ELF-1 (cell line): Measurements from ENCODE around the gene TRIM14.
A peak's percentile ranks its signal among the peaks of the same experiment; 100 is the strongest.
"Not testable (repeated sequence)": the region's sequence is repeated elsewhere in the genome, so short reads cannot be mapped to it uniquely, and the experiment has no call there.

ENCODE experiments used
- DNase-seq: peaks from one replicate; pipeline ENCODE4 v3.0.0-alpha.2; 2016; ENCODE audit warnings: low read depth, low spot score

The TRIM14 gene

DNA sequence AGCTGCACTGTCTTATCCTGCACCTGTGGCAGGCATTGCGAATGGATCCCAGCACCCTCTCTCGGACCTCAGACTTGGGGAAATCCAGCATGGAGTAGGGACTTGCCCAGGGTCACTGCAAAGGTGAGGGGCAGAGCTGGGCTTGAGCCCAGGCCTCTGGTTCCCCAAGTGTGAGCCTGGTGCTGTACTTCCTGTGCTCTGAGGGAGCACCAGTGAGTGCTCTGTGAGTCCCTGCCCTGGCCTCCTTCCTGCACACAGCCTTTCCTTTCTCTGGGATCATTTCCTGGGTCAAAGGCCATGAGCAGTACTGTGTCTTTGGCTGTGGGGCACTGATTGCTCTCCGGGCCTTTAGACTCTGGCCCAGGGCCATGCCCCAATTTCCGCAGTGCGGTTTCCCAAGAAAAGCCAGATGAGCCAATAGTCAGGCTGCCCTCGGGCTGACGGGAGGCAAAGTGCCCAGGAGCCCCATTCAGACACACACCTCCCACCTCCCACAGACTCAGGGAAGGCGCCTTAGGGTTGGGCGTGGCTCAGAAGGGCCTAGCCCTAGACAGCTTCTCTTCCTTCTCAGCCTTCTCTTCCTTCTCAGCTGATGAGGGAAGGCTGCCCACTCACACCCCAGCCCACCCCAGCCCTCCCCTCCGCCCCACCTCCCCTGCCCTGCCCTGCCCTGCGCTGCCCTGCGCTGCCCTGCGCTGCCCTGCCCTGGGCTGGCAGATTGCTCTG is 23.3 kb upstream of the TRIM14 start:
- DNase-seq = peak; percentile 71

DNA sequence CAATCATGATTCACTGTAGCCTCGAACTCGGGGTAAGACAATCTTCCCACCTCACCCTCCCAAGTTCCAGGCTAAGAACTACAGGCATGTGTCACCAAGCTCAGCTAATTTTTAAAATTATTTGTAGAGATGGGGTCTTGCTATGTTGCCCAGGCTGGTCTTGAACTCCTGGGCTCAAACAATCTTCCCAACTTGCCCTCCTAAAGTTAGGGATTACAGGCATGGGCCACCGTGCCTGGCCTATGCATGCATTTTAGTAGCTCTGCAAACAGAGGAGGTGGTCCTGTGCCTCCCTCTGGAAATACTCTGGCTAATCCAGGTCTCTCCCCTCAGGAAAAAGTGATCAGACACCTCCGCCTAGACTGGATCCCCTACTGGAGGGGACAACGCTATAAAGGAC is 21.5 kb upstream of the TRIM14 start:
- no peak for DNase-seq

DNA sequence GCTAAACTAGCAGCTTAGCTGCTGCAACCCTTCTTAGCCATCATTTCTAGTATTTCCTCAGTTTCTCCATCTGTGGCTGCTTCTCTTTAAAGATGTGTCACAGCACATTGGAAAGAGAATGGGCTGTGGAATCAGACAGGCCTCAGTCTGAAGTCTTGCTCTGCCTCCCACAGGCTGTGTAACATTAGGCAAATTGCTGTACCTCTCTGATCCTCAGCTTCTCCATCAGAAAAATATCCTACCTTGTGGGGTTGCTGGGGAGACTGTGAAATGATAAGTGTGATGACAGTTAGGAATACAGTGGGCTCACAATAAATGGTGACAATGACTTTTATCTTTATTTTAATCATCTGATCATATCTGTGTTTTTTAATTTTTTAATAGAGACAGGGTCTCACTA is 17.5 kb upstream of the TRIM14 start:
- DNase-seq = no peak

DNA sequence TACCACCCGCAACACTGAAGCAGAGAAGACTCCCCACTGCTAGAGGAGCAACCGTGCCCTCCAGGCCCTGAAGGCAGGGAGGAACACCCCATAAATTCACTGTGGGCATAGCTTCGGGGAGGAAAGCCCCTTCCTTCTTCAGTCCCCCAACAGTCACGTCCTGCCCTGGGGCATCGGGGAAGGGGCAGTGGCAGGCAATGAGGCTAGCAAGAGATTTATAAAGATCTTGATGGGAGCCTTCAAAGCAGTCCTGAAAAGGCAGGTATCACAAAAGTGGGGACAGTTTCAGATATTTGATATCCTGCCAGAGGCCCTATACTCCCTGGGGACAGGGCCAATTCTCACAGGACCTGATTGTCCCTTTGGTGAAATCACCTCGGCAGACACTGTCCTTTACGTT is 16.9 kb upstream of the TRIM14 start:
- no peak for DNase-seq

DNA sequence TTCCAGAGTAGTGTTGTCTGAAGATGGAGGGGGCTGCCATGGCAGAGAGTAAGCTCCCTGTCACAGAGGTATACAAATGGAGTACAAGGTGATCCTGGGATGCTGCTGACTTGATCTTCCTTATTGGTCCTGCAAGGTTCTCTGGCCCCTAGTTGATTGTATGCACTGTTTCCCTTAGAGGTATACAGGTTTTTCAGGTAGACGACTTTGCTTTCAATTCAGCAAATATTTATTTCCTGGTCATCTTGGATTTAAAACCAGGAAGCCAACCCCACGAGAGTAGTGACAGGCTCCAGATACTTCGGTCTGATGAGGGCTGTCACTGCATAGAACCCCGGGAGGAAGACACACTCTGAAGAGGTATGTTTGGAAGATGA is 16.5 kb upstream of the TRIM14 start:
- DNase-seq = no peak

DNA sequence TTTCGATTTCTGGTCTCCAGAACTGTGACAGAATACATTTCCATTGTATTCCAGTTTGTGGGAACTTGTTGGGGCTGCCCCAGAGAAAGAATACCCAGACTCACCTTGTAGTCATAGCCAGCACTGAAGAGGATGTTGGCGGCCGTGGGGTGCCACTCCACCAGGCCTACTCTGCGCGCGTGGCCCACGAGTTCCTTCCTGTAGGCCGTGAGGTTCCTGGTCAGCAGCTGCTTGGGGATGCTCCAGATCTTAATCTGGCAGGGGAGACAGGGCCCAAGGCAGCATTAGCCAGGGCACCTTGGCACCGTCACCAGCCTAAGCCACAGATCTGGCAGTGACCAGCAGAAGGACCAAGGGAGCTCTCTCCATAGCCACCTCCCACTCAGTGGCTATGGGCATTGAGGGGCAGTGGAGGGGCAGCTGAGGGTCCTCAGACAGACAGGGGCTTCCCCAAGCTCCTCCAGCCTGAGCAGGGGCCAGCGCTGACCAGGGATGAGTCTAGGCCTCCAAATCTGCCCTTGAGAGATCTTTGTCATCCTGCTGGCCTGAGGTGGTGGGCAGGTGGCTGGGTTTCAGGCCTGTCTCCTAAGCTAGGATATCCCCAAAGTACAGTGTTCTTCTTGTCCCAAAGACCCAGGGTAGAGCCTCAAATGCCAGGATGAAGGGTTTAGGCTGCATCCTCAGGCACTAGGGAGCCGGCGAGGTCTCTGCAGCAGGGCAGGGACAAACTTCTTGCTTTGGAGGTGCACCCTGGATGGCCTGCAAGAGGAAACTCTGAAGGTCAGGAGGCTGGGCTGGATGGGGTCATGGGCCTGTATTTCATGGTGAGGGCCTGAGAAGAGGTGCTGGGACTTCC is 15.9 kb upstream of the TRIM14 start:
- DNase-seq = no peak

DNA sequence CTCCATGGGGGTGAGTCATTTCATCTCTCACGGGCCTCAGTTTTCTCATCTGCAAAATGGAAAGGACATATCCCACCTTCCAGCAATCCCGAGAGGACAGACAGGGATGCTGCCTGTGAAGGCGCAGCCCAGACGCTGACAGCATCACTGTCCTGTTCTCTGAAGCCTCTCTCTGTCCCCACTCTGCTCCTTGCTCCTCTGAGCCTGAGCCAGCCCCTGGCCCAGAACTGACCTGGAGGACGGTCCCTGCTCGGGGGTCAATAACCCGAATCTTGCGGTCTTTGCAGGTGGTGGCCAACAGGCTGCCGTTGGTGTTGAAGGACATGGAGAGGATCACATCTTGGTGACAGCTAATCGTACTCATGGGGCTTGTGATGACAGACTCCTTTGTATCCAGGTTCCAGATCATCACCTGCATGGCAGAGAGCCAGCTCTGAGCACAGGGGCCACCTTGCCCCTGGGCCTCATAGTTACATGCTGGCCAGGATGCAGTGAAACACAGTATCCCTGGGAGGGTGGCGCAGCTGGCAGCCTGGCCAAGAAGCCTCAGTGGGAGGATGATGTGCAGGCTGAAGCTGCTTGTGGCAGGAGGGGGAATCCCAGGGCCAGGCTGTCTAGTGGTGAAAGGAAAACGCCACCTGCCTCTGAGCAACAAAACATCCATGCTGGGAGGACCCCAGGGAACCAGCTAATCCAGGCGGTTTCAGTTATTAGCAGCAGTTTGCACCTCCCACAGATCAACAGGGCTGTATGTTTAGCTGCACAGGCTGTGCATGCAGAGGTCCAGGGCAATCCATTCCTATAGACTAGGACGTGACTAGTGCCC is 14.0 kb upstream of the TRIM14 start:
- no peak for DNase-seq

DNA sequence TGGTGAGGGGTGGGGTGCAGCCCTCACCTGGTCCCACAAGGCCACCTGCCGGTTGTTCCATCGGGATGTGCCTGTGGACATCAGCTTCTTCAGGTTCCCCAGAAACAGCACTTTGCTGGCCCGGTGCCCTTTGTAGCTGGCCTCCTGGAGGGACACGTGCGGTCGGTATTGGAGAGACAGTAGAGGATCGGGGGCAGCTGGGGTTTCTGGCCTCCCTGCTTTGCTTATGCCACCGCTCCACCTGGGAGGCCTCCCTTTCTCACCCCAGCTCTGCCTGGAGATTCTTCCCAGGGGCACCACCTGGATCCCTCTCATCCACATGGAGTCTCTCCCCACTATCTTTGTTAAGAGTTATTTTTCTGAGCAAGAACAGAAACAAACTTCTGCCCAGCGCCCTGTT is 13.1 kb upstream of the TRIM14 start:
- DNase-seq = no peak

DNA sequence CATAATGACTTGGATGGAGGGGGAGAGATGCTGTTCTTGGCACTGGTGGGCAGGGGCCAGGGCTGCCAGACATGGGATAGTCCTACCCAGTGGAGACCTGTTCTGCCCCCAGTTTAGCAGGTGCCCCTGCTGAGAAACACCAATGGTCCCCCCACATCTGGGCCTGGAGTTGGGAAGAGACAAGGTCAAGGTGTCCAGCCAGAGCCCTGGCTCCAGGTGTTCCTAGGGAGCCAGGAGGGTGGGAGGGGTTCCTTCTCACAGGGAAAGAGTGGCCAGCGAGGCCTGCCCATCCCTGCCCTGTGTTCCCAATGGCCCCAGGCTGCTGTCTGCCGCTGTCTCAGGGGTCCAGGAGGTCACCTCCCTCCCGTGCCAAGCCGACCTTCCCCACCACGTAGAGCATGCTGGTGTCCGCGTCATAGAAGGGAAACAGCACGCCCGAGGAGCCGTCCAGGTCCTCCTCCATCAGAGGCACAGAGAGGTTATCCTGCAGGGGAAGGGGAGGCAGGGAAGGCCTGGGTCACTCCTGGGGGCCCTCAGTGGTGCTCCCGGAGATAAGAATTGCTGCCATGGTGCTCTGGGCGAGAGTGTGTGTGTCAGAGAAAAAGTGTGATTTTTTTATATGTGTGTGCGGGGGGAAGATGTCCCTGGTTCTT is 11.7 kb upstream of the TRIM14 start:
- DNase-seq = no peak

DNA sequence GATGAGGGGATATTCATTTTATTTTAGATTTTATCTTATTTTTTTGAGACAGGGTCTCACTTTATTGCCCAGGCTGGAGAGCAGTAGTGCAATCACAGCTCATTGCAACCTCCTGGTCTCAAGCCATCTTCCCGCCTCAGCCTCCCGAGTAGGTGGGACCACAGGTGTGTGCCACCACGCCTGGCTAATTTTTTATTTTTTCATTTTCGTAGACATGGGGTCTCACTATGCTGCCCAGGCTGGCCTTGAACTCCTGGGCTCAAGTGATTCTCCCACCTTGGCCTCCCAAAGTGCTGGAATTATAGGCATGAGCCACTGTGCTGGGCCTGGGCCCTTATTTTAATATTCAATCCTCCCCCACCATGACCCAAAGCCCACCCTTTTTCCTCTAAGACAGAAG is 11.0 kb upstream of the TRIM14 start:
- not testable (repeated sequence) for DNase-seq

DNA sequence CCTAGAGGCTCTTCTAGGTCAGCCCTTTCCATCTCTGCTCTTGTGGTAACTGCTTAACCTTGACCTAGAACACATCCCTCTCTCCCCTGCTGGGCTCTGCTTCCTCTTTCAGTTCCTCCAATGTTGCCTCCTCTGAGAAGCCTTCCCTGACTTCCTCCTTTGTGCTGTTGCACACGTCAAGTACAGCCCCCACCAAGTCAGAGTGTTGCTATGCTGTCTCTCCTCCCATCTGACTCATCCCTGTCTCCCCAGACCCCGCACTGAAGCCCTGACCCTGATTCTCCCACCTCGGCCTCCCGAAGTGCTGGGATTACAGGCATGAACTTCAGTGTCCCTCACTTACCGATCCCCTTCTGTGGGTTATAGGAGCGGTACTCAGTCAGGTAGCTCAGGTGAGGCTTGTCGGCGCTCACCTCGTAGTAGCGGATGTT is 10.4 kb upstream of the TRIM14 start:
- DNase-seq = no peak

DNA sequence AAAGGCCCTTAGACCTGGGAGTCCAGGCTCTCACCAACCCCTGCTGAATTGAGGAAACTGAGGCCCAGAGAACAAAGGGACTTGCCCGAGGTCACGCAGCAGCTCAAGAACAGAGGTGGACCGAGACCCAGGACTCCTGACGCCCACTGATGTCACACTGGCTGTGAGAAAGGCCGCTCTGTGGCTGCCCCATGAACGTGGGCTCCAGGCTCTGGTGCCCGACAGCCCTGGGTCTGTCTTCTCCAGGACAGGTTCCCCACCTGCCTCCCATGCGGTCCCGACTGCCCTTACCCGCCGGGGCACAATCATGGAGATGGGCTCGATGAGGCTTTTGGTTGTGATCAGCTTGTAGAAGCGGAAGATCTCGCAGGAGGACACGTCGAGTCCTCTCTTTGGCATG is 9.3 kb upstream of the TRIM14 start:
- no peak for DNase-seq

DNA sequence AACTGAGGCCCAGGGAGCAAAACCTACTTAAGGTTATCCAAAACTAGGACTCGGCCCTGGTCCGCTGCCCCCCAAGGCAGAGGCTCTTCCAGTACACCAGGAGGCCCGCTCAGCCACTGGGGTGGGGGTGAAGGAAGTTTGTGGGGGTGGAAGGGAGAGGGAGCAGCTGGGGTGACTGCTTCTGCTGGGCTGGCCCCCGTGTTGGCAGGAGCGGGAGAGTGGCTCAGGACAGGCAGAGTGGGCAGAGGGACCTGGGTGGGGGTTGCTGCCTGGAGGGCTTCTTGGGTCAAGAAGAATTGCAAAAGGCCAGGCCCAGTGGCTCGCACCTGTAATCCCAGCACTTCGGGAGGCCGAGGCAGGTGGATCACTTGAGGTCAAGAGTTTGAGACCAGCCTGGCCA is 8.2 kb upstream of the TRIM14 start:
- DNase-seq = no peak

DNA sequence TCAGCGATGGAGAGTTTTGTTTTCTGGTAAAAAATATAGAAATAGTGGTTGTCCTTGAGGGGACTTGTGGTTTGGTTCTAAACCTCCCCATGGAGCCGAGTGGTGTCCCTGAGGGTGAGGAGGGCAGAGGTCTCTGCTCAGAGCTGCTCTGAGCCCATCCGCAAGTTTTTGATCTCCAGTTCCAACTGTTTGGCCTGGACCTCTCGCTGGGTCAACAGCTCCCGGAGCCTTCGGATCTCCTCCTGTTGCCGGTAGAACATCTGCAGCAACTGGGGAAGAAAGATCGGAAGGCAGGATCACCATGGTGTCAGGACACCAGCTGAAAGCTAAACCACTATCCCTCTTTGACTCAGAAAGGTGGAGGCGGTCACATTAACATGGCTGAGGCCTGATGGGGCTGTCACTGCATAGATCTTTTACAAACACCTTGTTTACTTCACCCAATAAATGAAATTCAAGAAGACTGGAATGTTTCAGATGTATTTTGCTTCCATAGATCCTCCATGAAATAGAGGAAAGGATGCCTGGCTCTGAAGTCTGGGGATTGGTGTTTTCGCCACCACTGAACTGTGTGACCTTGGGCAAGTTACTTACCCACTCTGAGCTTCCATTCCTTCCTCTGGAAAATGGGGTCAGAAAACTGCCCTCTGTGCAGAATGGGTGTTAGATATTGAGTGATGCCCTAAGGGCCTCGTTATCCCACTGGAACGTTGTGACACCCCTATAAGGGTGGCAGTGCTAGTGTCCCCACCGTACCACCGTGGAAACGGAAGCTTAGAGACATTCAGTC is 5.8 kb upstream of the TRIM14 start:
- DNase-seq = no peak

DNA sequence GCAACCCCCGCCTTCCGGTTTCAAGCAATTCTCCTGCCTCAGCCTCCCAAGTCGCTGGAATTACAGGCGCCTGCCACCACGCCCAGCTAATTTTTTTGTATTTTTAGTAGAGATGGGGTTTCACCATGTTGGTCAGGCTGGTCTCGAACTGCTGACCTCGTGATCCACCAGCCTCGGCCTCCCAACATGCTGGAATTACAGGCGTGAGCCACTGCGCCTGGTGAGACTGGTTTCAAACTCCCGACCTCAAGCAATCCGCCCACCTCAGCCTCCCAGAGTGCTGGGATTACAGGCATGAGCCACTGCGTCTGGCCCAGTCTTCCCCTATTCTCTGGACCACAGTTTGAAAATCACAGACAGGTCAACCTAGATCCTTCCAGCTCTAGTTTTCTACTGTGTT is 5.1 kb upstream of the TRIM14 start:
- not testable (repeated sequence) for DNase-seq

DNA sequence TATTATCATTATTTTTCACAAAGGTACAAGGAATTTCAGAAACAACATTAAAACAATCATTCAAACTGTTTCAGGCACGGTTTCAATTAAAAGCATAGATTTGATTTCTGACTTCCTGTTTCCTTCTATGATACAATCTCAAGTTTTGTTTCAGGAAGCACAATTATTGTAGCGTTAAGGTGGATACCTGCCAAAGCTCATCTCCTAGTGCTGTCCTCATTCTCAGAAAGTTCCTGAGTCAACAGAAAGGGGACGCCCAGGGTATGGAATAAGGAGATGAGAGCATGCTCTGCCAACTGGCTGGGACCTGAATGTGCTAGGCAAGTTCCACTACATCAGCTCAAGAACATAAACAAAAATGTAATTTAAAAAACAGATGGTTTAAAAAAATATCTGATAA is 2.0 kb upstream of the TRIM14 start:
- DNase-seq = no peak

DNA sequence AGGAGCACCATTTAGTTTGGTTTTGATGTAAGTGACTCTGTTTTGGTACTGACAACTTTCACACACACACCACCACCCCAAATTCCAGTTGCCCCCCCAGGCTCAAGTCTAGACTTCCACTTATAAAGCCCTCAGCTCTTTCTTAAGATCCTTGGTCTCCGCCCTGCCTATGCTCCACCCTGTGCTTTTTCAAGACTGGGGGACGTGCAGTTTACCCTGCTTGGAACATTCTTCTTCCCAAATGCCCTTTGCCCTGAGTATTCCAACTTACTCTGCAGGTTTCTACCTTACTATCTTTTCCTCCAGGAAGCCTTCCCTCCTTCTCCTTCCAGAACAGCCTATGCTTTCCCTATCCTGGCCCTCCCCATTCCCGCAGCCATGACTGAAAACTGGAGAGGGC is 1.5 kb upstream of the TRIM14 start:
- no peak for DNase-seq

DNA sequence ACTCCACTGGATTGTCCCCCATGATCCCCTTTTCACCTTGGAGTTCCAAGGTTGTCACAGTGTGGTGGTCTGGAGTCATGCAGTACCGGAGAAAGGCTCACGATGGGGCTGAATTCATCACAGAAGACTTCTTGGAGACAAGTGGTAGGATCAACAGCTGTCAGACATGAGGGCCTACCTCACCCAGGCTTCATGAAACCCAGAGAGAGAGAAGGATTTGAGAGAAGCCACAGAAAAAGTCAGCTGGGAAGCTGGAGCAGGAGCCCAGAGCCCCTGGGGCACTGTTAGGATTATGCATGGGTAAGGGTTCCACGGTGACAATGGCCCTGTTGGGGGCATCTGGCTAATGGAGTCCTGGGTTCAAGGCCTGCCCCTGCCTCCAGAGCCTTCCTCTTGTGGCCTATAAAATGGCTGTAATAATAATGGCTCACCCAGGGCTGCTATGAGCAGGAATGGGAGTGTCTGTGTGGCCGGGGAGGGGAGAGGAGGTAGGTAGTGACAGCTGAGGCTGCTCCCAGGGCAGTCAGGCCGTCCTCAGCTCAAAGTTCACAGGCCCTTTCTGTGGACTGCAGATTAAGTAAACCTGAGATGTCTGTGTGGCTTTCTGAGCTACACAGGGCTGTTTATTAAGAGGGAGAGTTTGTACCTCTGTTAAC is 910 bp downstream of the TRIM14 start:
- DNase-seq = peak; percentile 36

DNA sequence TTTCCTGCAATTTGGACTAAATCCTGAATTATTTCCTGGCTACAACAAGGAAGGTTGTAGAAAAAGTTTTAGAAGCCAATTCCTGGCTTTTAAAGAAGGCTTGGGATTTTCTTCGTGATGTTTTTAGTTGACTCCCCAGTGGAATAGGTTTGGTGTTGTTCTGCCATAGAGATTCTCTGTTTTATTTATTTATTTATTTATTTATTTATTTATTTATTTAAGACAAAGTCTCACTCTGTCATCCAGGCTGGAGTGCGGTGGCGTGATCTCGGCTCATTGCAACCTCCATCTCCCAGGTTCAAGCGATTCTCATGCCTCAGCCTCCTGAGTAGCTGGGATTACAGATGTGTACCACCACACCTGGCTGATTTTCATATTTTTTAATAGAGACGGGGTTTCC is 1.9 kb downstream of the TRIM14 start:
- not testable (repeated sequence) for DNase-seq

DNA sequence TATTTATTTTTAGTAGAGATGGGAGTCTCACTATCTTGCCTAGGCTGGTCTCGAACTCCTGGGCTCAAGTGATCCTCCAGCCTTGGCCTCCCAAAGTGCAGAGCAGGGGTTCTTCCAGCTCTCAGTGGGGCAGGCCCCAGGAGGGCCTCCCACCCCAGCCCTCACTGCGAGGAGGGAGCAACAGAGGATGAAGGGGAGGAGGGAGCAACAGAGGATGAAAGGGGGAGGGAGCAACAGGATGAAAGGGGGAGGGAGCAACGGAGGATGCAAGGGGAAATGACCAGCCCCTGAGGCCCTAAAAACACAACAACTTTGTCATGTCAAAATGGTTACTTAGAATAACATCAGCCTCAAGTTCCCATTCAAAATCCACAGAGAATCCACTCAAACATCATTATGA is 10.0 kb downstream of the TRIM14 start:
- DNase-seq = peak; percentile 23
